ENCODE results near the gene MRPL39.
A peak's percentile ranks its signal among the peaks of the same experiment; 100 is the strongest.
"Not testable (repeated sequence)": the region's sequence is repeated elsewhere in the genome, so short reads cannot be mapped to it uniquely, and the experiment has no call there.

MRPL39 gene
- 6.2 to 15.4 (median 10.1) reads per million in 4 donors for total RNA-seq

DNA sequence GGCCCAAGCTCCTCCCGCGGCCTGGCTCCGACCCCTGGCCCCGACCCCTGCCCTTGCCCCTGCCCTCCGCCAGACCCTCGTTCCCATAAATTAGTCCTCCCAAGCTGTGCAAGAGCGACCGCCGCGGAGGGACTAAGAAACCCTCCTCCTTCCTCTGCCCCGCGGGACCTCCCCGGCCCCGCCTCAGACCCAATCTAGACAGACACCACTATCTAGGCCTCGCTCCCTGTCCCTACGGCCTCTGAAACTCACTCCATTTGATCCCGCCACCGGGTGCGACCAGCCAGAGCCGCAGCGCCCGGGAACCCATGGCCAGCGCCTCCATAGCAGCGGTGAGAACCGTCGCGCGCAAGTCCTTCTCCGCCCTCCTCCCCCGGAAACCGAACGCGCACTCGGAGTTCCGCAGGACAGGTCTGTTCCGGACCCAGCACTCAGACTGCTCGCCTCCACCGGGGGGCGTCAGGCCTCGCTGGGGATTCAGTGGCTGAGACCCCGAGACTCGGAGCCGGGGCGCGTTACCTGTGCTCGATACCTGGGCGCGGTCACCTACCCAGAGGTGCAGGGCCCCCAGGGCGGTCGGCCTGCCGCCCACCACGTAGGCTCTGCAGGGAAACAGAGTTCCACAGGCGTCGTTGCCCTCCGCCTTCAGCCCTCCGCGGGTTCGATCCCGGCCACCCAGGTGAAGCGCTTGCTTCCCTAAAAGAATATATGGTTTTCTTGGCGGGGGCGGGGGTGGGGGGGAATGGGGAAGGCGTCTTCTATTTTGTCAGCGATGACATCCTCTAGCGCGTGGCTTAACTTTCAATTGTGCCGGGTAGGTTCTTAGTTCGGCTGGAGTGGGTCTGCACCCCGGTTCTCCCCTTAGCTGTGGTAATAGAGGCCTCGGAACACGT is at the start of gene MRPL39:
Gene MRPL39 (minus strand): TSS at position 331 of the 893 bp plus-strand sequence. CDS start 6 bp downstream, at position 325.
- peak; percentile 66 to 89 (median 75) for DNase-seq

DNA sequence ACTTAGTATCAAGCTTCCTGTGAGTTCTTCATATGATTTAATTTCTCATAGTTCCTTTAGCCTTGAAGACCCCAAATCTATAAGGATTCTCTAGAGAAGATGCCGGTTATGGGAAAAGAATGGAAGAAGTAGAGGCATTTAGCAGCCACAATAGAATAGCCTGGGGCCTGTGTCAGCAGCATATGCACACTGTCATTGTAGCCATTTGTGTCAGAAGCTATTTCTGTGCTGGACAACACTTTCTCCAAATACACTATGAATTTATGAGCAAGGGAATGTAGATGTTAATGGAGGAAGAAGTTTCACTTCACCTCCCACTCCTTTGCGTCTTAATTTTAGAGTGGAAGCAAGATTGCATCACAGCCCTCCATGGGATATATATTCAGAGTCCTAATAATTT is 49.1 kb upstream of the MRPL39 start:
- DNase-seq: no peak

DNA sequence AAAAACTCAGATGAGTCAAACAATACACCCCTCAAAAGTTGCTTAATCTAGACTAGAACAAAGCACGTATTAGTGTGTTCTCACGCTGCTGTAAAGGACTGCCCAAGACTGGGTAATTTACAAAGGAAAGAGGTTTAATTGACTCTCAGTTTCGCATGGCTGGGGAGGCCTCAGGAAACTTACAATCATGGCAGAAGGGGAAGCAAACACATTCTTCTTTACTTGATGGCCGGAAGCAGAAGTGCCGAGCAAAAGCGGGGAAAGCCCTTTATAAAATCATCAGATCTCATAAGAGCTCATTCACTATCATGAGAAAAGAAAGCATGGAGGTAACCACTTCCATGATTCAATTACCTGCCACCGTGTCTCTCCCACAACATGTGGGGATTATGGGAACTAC is 41.9 kb upstream of the MRPL39 start:
- no peak for DNase-seq

DNA sequence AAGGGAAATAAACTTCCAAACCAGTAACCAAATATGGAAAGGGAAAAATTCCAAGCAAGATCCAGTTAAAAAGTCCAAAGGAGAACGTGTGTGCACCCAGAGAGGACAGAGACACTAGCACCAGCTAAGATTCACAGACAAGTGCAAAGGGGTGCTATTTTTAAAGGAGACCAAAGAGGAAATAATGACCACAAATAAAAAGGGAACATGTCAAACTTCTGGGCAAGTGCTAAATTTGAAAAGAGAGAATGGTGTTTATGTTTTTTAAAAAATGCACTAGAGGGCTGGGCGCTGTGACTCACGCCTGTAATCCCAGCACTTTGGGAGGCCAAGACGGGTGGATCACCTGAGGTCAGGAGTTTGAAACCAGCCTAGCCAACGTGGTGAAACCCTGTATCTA is 40.4 kb upstream of the MRPL39 start:
- DNase-seq: no peak

DNA sequence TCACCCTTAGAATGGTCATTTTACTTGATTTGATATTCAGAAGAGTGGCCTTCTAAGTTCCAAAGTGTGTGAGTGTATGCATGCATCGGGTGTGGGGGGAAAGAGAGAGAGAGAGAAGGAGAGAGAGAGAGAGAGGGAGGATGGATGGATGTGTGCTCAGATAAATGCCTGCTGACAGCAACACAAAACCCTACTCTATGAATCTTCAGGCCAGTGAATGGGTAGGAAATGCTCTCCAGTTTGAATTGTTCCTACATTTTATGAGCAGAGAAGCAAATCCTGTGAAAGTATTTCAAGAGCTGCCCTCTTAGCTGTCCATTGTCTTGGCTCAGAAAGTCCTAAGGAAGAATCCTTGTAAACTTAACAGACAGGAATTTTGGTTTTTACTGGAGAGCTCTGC is 39.2 kb upstream of the MRPL39 start:
- DNase-seq: no peak

GRCh38 chr21:25643486-25643885 is 36.2 kb upstream of the MRPL39 start:
- DNase-seq: no peak

DNA sequence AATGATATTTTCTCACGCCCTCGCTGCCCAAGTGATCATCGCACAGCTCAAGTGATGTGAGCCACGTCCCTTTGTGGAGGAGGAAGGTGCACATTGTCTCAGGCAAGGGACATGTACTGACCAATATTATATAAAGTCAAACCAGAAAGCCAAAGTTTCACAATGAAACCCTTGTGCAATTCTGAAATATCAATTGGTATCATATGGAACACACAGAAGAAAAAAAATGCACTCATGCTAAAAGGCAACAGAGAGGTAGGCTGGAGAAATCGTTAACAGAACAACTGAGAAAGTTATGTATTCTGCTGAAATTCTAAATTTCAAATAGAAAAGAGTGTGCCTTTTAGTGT is 33.6 kb upstream of the MRPL39 start:
- no peak for DNase-seq

GRCh38 chr21:25640202-25640942 is 33.1 kb upstream of the MRPL39 start:
- DNase-seq: peak in 1 of 5 donors; percentile 12

GRCh38 chr21:25639551-25640201 is 32.4 kb upstream of the MRPL39 start:
- peak in 4 of 5 donors; percentile 25 to 52 (median 34) for DNase-seq

DNA sequence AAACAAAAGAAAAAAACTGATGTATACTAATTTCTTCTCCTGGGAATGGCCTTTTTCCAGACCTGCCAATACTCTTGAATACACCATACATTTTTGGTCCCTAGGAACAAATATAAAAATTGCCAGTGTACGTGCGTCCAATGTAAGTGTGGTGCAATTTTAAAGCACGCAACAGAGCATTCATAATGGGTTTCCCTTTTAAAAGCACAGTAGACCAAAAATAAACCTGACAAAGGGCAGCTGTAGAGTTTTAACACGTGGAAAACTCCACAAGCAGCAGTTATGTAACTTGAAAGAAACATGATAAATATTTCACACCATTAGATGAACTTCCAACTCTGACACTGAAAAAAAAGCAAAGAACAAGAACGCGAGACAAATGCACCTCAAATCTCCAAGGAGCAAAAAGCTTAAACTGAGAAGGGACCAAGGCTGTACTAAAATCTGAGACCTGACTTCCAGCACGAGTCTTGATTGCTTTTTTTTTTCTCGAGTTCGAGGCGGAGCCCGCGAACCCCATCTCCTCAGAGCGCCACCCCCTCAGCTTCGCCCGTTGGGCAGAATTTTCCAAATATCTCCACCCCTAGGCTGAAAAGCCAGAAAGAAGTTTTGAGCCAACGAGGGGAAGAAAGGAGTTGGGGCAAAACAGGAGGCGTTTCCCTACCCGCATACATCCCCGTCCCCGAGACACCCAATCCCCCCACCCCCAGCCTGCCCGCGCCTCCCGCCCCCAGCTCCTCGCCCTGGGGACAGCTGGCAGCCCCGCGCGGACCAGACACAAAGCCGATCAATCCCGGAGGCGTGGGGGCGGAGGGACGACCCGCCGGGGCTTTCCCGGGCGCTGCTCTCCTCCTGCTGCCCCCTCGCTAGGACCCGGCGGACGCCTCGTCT is 31.6 kb upstream of the MRPL39 start, which contains the start of gene JAM2:
Gene JAM2 (plus strand): TSS at position 599 of the 891 bp plus-strand sequence. CDS start 564 bp downstream, outside the sequence.
- DNase-seq: peak; percentile 6 to 26 (median 13)

- no peak for DNase-seq
Observed at GRCh38 chr21:25637851-25638659, 30.8 kb upstream of the MRPL39 start.

DNA sequence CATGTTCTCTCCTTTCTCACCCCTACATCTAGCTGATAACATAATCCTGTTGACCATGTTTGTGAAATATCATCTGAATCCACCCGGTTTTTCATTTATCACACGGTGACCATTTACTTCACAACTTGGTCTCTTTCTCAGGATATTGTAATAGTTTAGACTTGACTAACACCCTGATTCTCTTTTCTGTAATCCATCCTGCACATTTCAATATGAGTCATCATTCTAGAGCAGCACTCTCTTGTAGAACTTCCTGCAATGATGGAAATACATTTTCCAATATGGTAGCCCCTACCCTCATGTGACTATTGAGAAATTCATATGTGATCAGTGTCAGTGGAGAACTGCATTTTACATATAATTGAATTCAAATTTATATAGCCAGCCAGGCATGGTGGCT is 29.4 kb upstream of the MRPL39 start:
- peak in 1 of 5 donors; percentile 60 for DNase-seq

DNA sequence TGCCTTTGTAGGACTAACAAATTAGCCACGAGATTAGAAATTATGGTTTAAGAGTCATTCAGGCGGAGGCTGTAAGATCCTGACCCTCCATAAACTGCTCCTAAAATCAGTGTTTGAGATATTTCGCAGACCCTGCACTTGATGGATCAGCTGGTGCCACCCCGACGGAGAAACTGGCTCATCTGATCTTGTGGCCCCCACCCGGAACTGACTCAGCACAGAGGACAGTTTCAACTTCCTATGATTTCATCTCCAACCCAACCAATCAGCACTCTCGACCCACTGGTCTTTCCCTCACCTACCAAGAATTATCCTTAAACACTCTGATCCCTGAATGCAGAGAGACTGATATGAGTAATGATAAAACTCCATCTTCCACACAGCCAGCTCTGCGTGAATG is 28.0 kb upstream of the MRPL39 start:
- no peak for DNase-seq

GRCh38 chr21:25632296-25632695 is 25.0 kb upstream of the MRPL39 start:
- DNase-seq: no peak

- DNase-seq: no peak
Observed at GRCh38 chr21:25626757-25627156, 19.5 kb upstream of the MRPL39 start.

- DNase-seq: not testable (repeated sequence)
Observed at GRCh38 chr21:25625776-25626555, 18.7 kb upstream of the MRPL39 start.

DNA sequence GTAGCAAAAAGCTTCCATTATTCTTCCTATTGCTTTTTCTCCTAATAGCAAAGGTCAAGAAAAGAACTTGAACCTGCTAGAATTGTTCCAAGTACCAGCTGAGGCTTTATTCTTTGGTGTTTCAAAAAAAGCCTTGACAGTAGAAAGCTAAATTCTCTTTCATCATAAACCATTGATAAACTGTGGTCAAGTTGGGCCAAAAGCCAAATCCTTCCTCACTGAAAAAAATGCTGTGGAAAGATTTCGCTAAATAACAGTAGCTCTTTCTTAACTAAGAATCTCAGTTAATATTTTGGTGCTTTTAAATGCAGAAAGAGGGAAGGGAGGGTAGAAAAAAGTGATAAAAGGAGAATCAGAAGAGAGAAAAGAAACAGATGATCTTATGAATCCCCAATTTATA is 17.8 kb upstream of the MRPL39 start:
- DNase-seq: no peak

DNA sequence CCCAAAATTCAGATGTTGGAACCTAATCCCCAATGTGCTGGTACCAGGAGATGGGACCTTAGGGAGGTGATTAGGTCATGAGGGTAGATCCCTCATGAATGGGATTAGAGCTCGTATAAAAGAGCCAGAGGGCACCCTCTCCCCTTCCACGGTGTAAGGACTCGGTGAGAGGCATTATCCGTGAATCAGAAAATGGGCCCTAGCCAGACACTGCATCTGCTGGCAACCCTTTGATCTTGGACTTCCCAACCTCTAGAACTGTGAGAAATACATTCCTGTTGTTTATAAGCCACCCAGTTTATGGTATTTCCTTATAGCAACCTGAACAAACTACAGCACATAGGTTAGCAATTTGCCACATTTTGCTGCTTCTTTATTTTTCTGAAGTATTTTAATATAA is 17.2 kb upstream of the MRPL39 start:
- no peak for DNase-seq

DNA sequence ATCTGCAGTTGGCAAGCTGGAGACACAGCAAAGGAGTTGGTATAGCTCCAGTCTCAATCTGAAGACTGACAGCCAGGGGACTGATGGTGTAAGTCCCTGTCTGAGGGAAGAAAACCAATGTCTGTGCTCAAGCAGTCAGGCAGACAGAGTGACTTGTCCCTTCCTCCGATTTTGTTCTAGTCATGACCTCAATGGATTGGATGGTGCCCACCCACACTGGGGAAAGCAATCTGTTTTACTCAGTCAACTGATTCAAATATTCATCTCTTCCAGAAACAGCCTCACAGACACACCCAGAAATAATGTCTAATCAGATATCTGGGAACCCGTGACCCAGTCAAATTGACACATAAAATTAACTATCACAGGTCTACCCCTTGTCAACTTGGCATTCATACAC is 11.9 kb upstream of the MRPL39 start:
- no peak for DNase-seq

DNA sequence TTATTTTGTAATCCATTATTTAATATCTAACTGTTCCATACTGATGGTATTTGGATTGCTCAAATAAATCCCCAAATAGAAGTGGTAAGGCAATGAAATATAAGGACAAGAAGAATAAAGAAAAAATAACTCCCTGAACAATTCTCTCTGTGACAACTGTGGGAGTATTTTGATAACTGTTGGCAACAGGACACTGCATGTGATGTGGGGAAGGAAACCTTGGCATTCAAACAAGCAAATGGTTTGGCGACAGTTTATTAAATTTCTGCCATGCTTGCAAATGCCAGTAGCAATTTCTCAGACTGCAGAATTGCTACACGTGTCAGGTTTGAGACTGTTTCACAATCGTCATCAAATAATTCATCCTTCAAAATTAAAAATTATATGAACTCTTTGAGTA is 8.6 kb upstream of the MRPL39 start:
- DNase-seq: no peak
